Progenitor cell of endocrine pancreas (in vitro differentiated cells): ENCODE results near the gene PLCH1. TPM values are rescaled to one million over a fixed set of nuclear protein-coding genes. Genes with fewer than 3 reads are reported as not detected.

Source experiments
- DNase-seq: peaks from one replicate; pipeline ENCODE4 v3.0.0; 2021; ENCODE audit warnings: low spot score; ENCODE audit not compliant: unreplicated experiment
- H3K27ac Mint-ChIP-seq: 2 replicates; pipeline ENCODE4 v1.8.0; 2021; ENCODE audit warnings: mild to moderate bottlenecking, moderate library complexity, mixed read lengths
- H3K27me3 Mint-ChIP-seq: 2 replicates; pipeline ENCODE4 v1.8.0; 2021; ENCODE audit warnings: mixed read lengths
- H3K36me3 Mint-ChIP-seq: 2 replicates; pipeline ENCODE4 v1.8.0; 2022; ENCODE audit warnings: mixed read lengths; ENCODE audit not compliant: insufficient read depth
- H3K4me1 Mint-ChIP-seq: 2 replicates; pipeline ENCODE4 v1.8.0; 2021; ENCODE audit warnings: low read depth, mixed read lengths
- H3K4me3 Mint-ChIP-seq: 2 replicates; pipeline ENCODE4 v1.8.0; 2021; ENCODE audit warnings: low read depth, mild to moderate bottlenecking, moderate library complexity, mixed read lengths
- H3K9me3 Mint-ChIP-seq: 2 replicates; pipeline ENCODE4 v1.8.0; 2021; ENCODE audit warnings: low read depth, mixed read lengths
- total RNA-seq: library from RNA; stranded (reverse); gene quantifications from 2 replicates; pipeline ENCODE4 v1.2.1, GENCODE V29; 2021
- TF ChIP-seq, protein P1 (sequence below): fragments of 200-600 bp; sonication (generic); IDR thresholded peaks from one replicate; pipeline ENCODE4 v1.5.0; 2021; ENCODE audit warnings: antibody characterized with exemption, mild to moderate bottlenecking; ENCODE audit not compliant: unreplicated experiment

PLCH1 gene
- total RNA-seq, 1 donor from 2014 or later, result 14.2 TPM

DNA sequence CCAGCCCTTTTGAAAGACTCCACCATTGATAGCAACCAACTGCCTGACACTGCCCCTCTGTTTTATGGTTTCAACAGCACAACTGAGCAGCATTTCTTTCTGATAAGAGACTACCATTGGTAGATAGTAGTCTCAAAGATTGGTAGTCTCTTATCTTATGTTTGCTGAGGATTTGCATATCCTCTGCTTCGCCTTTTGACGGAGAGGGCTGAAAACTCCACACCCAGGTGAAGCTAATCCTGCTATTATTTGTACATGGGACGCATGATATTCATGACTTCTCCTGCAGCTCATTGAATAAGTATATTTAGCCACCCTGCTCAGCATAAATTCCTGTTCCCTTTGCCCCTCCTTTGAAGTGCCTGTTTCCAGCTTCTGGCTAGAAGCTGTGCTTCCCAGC, 332.0 kb downstream of the PLCH1 start:
- no peaks in the 10 kb centered on the region for H3K9me3 Mint-ChIP-seq
- no peaks in the 10 kb centered on the region for H3K36me3 Mint-ChIP-seq
- peaks cover 18% of the 10 kb centered on the region for H3K4me1 Mint-ChIP-seq
- DNase-seq, result no peak
- H3K27me3 Mint-ChIP-seq, result peaks cover 47% of the 10 kb centered on the region
- H3K27ac Mint-ChIP-seq, result no peak overlapping the region
- TF ChIP-seq, protein P1, sequence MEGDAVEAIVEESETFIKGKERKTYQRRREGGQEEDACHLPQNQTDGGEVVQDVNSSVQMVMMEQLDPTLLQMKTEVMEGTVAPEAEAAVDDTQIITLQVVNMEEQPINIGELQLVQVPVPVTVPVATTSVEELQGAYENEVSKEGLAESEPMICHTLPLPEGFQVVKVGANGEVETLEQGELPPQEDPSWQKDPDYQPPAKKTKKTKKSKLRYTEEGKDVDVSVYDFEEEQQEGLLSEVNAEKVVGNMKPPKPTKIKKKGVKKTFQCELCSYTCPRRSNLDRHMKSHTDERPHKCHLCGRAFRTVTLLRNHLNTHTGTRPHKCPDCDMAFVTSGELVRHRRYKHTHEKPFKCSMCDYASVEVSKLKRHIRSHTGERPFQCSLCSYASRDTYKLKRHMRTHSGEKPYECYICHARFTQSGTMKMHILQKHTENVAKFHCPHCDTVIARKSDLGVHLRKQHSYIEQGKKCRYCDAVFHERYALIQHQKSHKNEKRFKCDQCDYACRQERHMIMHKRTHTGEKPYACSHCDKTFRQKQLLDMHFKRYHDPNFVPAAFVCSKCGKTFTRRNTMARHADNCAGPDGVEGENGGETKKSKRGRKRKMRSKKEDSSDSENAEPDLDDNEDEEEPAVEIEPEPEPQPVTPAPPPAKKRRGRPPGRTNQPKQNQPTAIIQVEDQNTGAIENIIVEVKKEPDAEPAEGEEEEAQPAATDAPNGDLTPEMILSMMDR, result no peak
- no peak overlapping the region for H3K4me3 Mint-ChIP-seq

DNA sequence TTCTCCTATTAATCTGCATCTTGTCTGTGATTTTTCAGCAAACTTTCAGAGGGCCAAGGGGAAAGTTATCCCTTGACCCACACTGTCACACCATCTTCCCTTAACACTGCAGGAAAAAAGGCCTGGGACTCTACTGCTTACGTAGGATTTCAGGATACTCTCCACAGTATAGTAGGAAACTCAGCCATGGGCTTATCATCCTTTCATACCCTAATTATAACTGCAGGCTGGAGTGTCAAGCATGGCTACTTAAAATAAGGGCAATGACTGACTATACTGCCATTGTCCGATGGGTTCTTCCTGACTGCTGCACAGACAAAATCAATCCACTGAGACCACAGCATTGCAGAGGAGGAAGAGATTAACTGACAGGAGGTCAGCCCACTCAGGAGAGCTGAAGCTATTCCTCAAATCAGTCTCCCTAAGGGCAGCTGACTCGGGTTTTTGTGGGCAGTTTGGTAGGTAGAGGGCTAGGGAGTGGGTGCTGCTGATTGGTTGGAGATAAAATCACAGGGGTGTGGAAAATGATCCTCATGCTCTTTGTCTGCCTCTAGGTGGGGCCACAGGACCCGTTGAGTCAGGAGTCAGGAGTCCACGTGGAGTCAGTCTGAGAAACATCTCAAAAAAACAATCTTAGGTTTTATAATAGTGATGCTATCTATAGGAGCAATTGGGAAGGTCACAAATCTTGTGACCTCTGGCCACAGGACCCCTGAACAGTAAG, 333.2 kb downstream of the PLCH1 start:
- Mint-ChIP-seq H3K9me3 (no peaks in the 10 kb centered on the region), H3K27ac (no peak overlapping the region), H3K36me3 (no peaks in the 10 kb centered on the region), H3K4me3 (no peak overlapping the region), H3K4me1 (peaks cover 18% of the 10 kb centered on the region), H3K27me3 (peaks cover 41% of the 10 kb centered on the region)
- DNase-seq, result no peak
- TF ChIP-seq, protein P1, result no peak

GRCh38 chr3:155409336-155409735, 335.5 kb downstream of the PLCH1 start:
- H3K9me3 Mint-ChIP-seq, result no peaks in the 10 kb centered on the region
- DNase-seq, result no peak
- TF ChIP-seq, protein P1, result no peak
- H3K4me3 Mint-ChIP-seq, result no peak overlapping the region
- H3K27me3 Mint-ChIP-seq, result peaks cover 36% of the 10 kb centered on the region
- no peaks in the 10 kb centered on the region for H3K36me3 Mint-ChIP-seq
- peaks cover 18% of the 10 kb centered on the region for H3K4me1 Mint-ChIP-seq
- H3K27ac Mint-ChIP-seq, result no peak overlapping the region

GRCh38 chr3:155407971-155408370, 336.9 kb downstream of the PLCH1 start:
- H3K27me3 Mint-ChIP-seq, result peaks cover 31% of the 10 kb centered on the region
- DNase-seq, result no peak
- no peak overlapping the region for H3K27ac Mint-ChIP-seq
- TF ChIP-seq, protein P1, result no peak
- peaks cover 11% of the 10 kb centered on the region for H3K4me1 Mint-ChIP-seq
- no peaks in the 10 kb centered on the region for H3K36me3 Mint-ChIP-seq
- no peaks in the 10 kb centered on the region for H3K9me3 Mint-ChIP-seq
- H3K4me3 Mint-ChIP-seq, result no peak overlapping the region

DNA sequence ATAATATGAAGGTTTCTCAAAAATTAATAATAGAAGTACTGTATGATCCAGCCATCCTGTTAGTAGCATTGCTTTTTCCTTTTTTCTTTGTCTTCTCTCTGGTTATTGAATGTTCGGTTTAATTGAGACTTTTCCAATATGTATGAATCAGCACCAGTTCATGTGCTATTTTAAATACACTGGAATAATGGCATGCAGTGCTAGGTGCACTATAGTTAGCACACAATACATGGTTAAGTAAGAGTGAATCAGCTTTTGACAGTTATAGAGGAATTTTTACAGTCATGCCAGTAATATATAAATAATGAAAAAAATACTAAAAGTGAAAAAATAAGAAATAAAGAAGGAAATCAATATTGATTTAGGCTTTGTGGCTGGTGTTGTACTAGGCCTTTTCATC, 337.5 kb downstream of the PLCH1 start:
- Mint-ChIP-seq H3K27me3 (peaks cover 31% of the 10 kb centered on the region), H3K4me1 (peaks cover 8% of the 10 kb centered on the region), H3K4me3 (no peak overlapping the region), H3K27ac (no peak overlapping the region), H3K36me3 (no peaks in the 10 kb centered on the region), H3K9me3 (no peaks in the 10 kb centered on the region)
- no peak for DNase-seq
- TF ChIP-seq, protein P1, result no peak
